HepG2 (cell line): ENCODE data around the gene GLI3. TPM values are rescaled to one million over a fixed set of nuclear protein-coding genes. Genes with fewer than 3 reads are reported as not detected.

Experiments
- ATAC-seq: fragments of 200-7000 bp; cut with Tn5 transposase; 3 replicates; pipeline ENCODE4 v1.9.1; 2020; ENCODE audit warnings: mild to moderate bottlenecking, moderate library complexity
- BruUV-seq: library from RNA; stranded (reverse); fragments of 400-500 nt; replicated peaks from 2 replicates; lab custom pipeline; 2021; lab: Mats Ljungman, UMichigan
- CTCF ChIA-PET: fragments of 300-600 bp; formaldehyde crosslinking; extraction: SDS; loops from one replicate; lab custom pipeline; 2021; ENCODE audit warnings: low total read pairs, inconsistent platforms, low intra/inter-chr PET ratio; lab: Yijun Ruan, JAX
- POLR2A ChIA-PET: fragments of 350-600 bp; sonication (Branson Sonifier 250); formaldehyde crosslinking; loops from one replicate; lab custom pipeline; 2020; ENCODE audit warnings: antibody characterized with exemption, inconsistent platforms; lab: Yijun Ruan, JAX
- DNase-seq: peaks from one replicate; pipeline ENCODE4 v3.0.0-alpha.2; 2015; ENCODE audit warnings: low spot score
- FAIRE-seq: peaks from 3 replicates; lab custom pipeline; 2011; peaks lifted over from hg19 to GRCh38; lab: Jason Lieb, UNC
- H2AFZ ChIP-seq: one replicate; pipeline ENCODE4 v1.6.1; 2011; ENCODE audit warnings: low read length, inconsistent platforms
- H3K27ac ChIP-seq: fragments of 300-600 bp; 3 replicates; pipeline ENCODE4 v1.8.0; 2011; ENCODE audit warnings: mixed run types, mild to moderate bottlenecking, mixed read lengths, low read length, inconsistent platforms; ENCODE audit not compliant: insufficient read depth; ENCODE audit errors: extremely low read length
- H3K27me3 ChIP-seq, 2 experiments: fragments of 200-600 bp in 1 of 2; 2 replicates in 1 of 2; 3 replicates in 1 of 2; pipeline versions ENCODE4 v1.6.0 to v1.8.0; 2011; ENCODE audit warnings: low read length in 2 of 2, mild to moderate bottlenecking in 2 of 2, moderate library complexity in 2 of 2, inconsistent platforms in 1 of 2; ENCODE audit not compliant: insufficient read depth in 2 of 2, control insufficient read depth in 1 of 2
- H3K36me3 ChIP-seq, 2 experiments: fragments of 200-600 bp in 1 of 2; replicated peaks in 1 of 2; 2 replicates in 1 of 2; 3 replicates in 1 of 2; pipeline versions ENCODE4 v1.5.1 to v1.8.0; 2011; ENCODE audit warnings: low read length in 2 of 2, inconsistent platforms in 1 of 2; ENCODE audit not compliant: insufficient read depth in 2 of 2, control insufficient read depth in 1 of 2
- H3K4me1 ChIP-seq: 2 replicates; pipeline ENCODE4 v1.5.1; 2012; ENCODE audit warnings: low read length, inconsistent platforms; ENCODE audit not compliant: insufficient read depth
- H3K4me2 ChIP-seq: 2 replicates; pipeline ENCODE4 v1.6.0; 2011; ENCODE audit warnings: low read depth, low read length, inconsistent platforms
- H3K4me3 ChIP-seq, 3 experiments: fragments of 200-600 bp in 1 of 3; sonication (generic), shearing (Covaris generic) in 1 of 3; replicated peaks in 1 of 3; 2 replicates each; pipeline ENCODE4 v1.5.1; 2011 to 2016; ENCODE audit warnings: low read length in 3 of 3, inconsistent platforms in 2 of 3, low read depth in 2 of 3, mild to moderate bottlenecking in 2 of 3, control low read depth in 1 of 3, mixed read lengths in 1 of 3; ENCODE audit not compliant: insufficient read depth in 1 of 3
- H3K79me2 ChIP-seq: one replicate; pipeline ENCODE4 v1.6.1; 2011; ENCODE audit warnings: low read length, inconsistent platforms; ENCODE audit not compliant: insufficient read depth
- H3K9ac ChIP-seq: 2 replicates; pipeline ENCODE4 v1.6.0; 2011; ENCODE audit warnings: mild to moderate bottlenecking, low read depth, low read length, inconsistent platforms; ENCODE audit not compliant: insufficient read depth
- H3K9me3 ChIP-seq: 2 replicates; pipeline ENCODE4 v1.5.1; 2012; ENCODE audit warnings: mild to moderate bottlenecking, low read length
- H4K20me1 ChIP-seq: 2 replicates; pipeline ENCODE4 v1.6.0; 2011; ENCODE audit warnings: inconsistent platforms, mild to moderate bottlenecking, low read length, moderate library complexity; ENCODE audit not compliant: insufficient read depth
- ARID4A ChIP-seq: sonication (generic); formaldehyde crosslinking; IDR thresholded peaks from 2 replicates; pipeline ENCODE4 v1.5.0; 2020; ENCODE audit warnings: mild to moderate bottlenecking, missing genetic modification reagents, borderline replicate concordance
- CCDC6 ChIP-seq: sonication (generic); formaldehyde crosslinking; IDR thresholded peaks from 2 replicates; pipeline ENCODE4 v1.8.1; 2022; ENCODE audit warnings: mild to moderate bottlenecking, missing genetic modification reagents, moderate library complexity
- DR1 ChIP-seq: sonication (generic); formaldehyde crosslinking; IDR thresholded peaks from 2 replicates; pipeline ENCODE4 v1.8.0; 2021; ENCODE audit warnings: mild to moderate bottlenecking, missing genetic modification reagents, inconsistent platforms
- EHMT2 ChIP-seq: fragments of 200-600 bp; sonication (generic); IDR thresholded peaks from 2 replicates; pipeline ENCODE4 v1.7.0; 2017; ENCODE audit warnings: antibody characterized with exemption, low read depth, low read length, borderline replicate concordance
- ETV5 ChIP-seq: IDR thresholded peaks from 2 replicates; pipeline ENCODE4 v1.6.1; 2018; ENCODE audit warnings: missing biosample characterization, missing genetic modification reagents, inconsistent platforms, borderline replicate concordance
- GATA4 ChIP-seq: sonication (generic); IDR thresholded peaks from 2 replicates; pipeline ENCODE4 v1.6.1; 2016; ENCODE audit warnings: antibody characterized with exemption, low read depth, borderline replicate concordance
- IRX3 ChIP-seq: sonication (generic); formaldehyde crosslinking; IDR thresholded peaks from 2 replicates; pipeline ENCODE4 v1.8.1; 2023; ENCODE audit warnings: mild to moderate bottlenecking, low read depth, missing genetic modification reagents, borderline replicate concordance
- MED1 ChIP-seq: sonication (generic); formaldehyde crosslinking; IDR thresholded peaks from 2 replicates; pipeline ENCODE4 v1.4.0; 2020; ENCODE audit warnings: missing genetic modification reagents
- RFX5 ChIP-seq: IDR thresholded peaks from 2 replicates; pipeline ENCODE4 v1.6.1; 2011; ENCODE audit warnings: low read depth, low read length, improper control_type of control experiment
- SRSF1 ChIP-seq: fragments of 200-400 bp; formaldehyde crosslinking; optimal IDR thresholded peaks from 2 replicates; pipeline ENCODE3; 2017; ENCODE audit warnings: mild to moderate bottlenecking, low read depth, low read length, moderate library complexity
- TBP ChIP-seq: sonication (generic); formaldehyde crosslinking; IDR thresholded peaks from 2 replicates; pipeline ENCODE4 v1.5.0; 2020; ENCODE audit warnings: missing genetic modification reagents
- TOPORS ChIP-seq: sonication (generic); formaldehyde crosslinking; IDR thresholded peaks from 2 replicates; pipeline ENCODE4 v1.8.0; 2023; ENCODE audit warnings: mild to moderate bottlenecking, missing genetic modification reagents
- ZNF460 ChIP-seq: sonication (generic); formaldehyde crosslinking; IDR thresholded peaks from 2 replicates; pipeline ENCODE4 v1.5.1; 2020; ENCODE audit warnings: missing genetic modification reagents, mild to moderate bottlenecking, borderline replicate concordance
- ZNF780A ChIP-seq: sonication (generic); formaldehyde crosslinking; IDR thresholded peaks from 2 replicates; pipeline ENCODE4 v1.8.0; 2022; ENCODE audit warnings: mild to moderate bottlenecking, missing genetic modification reagents, moderate library complexity
- WGBS: methylation state at CpG from one replicate; pipeline ENCODE4 v1.1.6; 2017; ENCODE audit warnings: low lambda C conversion rate; 5-methylcytosine and 5-hydroxymethylcytosine counted together
- in situ Hi-C: cut with HindIII; loops from 2 replicates; pipeline ENCODE4 v1.10.0; 2017; ENCODE audit warnings: low pct_unique_long_range_greater_than_20kb; ENCODE audit not compliant: extremely low pct_ligation_motif_present
- intact Hi-C: fragments of 100-400 bp; cut with micrococcal nuclease; formaldehyde crosslinking; loops from one replicate; pipeline ENCODE4 v1.10.0; 2022; ENCODE audit not compliant: unreplicated experiment
- polyA plus RNA-seq, 8 experiments: library from polyadenylated mRNA; depleted of rRNA in 3 of 8; stranded (reverse) in 7 of 8; unstranded in 1 of 8; fragments of >200 nt; fragmentation: Illumina TruSeq in 4 of 8; extraction: Trizol in 4 of 8; gene quantifications; 2 replicates each; pipeline versions ENCODE4 v1.2.1 to v1.2.3, GENCODE V29; 2011 to 2016; ENCODE audit warnings: low read depth in 4 of 8, missing spikeins in 1 of 8, mixed read lengths in 1 of 8; ENCODE audit not compliant: insufficient read depth in 1 of 8
- total RNA-seq, 5 experiments: library from RNA; depleted of rRNA; stranded (reverse); fragments of >200 nt; fragmentation: Illumina TruSeq; extraction: Trizol; gene quantifications; 2 replicates each; pipeline ENCODE4 v1.2.3, GENCODE V29; 2016; ENCODE audit warnings: low read depth in 1 of 5

The GLI3 gene
- total and polyA plus RNA-seq, 2 of the 13 experiments (the other 11 are each of a cell fraction or from before 2014, with no cell fraction given): not detected

GRCh38 chr7:42176724-42177101 lies 60.3 kb downstream of the GLI3 start:
- Histone ChIP-seq H2AFZ (no peak overlapping the region), H4K20me1 (no peaks in the 10 kb centered on the region), H3K4me2 (no peak overlapping the region), H3K27me3 (peaks cover 1 to 7% of the 10 kb centered on the region in 2 experiments; a peak in 1 of 5 replicates), H3K27ac (no peak overlapping the region), H3K4me3 (no peak overlapping the region), H3K79me2 (no peaks in the 10 kb centered on the region), H3K9me3 (no peaks in the 10 kb centered on the region), H3K36me3 (no peaks in the 10 kb centered on the region), H3K9ac (no peak overlapping the region), H3K4me1 (no peaks in the 10 kb centered on the region)
- POLR2A ChIA-PET: no interaction called here
- in situ Hi-C loops: no loop called here
- CTCF ChIA-PET: no interaction called here
- 18% methylated on average over 2 of the region's 3 CpGs for WGBS
- FAIRE-seq: no peak
- TF ChIP-seq EHMT2 (no peak), ETV5 (CRISPR knock-in tag) (no peak), ARID4A (CRISPR knock-in tag) (no peak), GATA4 (no peak), IRX3 (CRISPR knock-in tag) (no peak), SRSF1 (no peak), DR1 (CRISPR knock-in tag) (no peak), TOPORS (CRISPR knock-in tag) (no peak), CCDC6 (CRISPR knock-in tag) (no peak), ZNF780A (no peak), RFX5 (no peak), ZNF460 (CRISPR knock-in tag) (no peak), MED1 (CRISPR knock-in tag) (no peak), TBP (CRISPR knock-in tag) (no peak)
- no peak for ATAC-seq
- no peak for DNase-seq
- intact Hi-C loops: no loop called here
- no TSS peak for BruUV-seq
